ENCODE measurements around the gene DPF3.
"Not testable (repeated sequence)": the region's sequence is repeated elsewhere in the genome, so short reads cannot be mapped to it uniquely, and the experiment has no call there.

Gene DPF3

GRCh38 chr14:72878746-72879145 lies 15.2 kb downstream of the DPF3 start:
- no peaks in the 10 kb centered on the region for H3K9me3 ChIP-seq (ENCODE audit: control insufficient read depth, low read length)

DNA sequence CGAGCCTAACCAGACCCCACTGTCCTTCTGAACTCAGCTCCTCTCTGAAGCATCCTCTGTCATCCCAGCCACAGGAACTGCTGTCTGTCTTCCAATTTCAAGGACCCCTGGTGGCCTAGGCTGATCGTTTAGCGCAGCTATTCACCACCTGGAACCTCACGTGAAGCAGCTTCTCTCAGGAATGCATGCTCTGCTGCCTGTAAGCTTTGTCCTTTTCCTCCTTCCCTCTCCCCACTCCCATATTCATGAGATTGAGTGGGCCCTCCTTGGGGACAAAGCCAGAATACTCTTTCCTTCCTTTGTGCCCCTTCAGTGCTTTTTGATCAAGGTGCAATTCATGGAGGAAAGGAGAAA lies 17.2 kb downstream of the DPF3 start:
- Histone ChIP-seq H3K4me3 (ENCODE audit: low read length) (no peak overlapping the region), H3K9ac (ENCODE audit: low read length) (no peak overlapping the region), H3K4me1 (ENCODE audit: control insufficient read depth, insufficient read depth, low read length) (no peaks in the 10 kb centered on the region), H3K27me3 (replicated peaks; ENCODE audit: control insufficient read depth, insufficient read depth, low read length) (no peaks in the 10 kb centered on the region), H3K36me3 (ENCODE audit: control insufficient read depth, insufficient read depth, low read length, severe bottlenecking) (no peaks in the 10 kb centered on the region), H3K9me3 (ENCODE audit: control insufficient read depth, low read length) (no peaks in the 10 kb centered on the region)
- no peak for DNase-seq (ENCODE audit: low read depth)

More at GRCh38 chr14:72878746-72879145, 15.2 kb downstream of the DPF3 start:
- Histone ChIP-seq H3K27me3 (replicated peaks; ENCODE audit: control insufficient read depth, insufficient read depth, low read length) (no peaks in the 10 kb centered on the region), H3K36me3 (ENCODE audit: control insufficient read depth, insufficient read depth, low read length, severe bottlenecking) (no peaks in the 10 kb centered on the region), H3K4me3 (ENCODE audit: low read length) (no peak overlapping the region), H3K4me1 (ENCODE audit: control insufficient read depth, insufficient read depth, low read length) (no peaks in the 10 kb centered on the region), H3K9ac (ENCODE audit: low read length) (no peak overlapping the region)
- no peak for DNase-seq (ENCODE audit: low read depth)

- DNase-seq (ENCODE audit: low read depth) = no peak
- Histone ChIP-seq H3K4me1 (ENCODE audit: control insufficient read depth, insufficient read depth, low read length) (no peaks in the 10 kb centered on the region), H3K9me3 (ENCODE audit: control insufficient read depth, low read length) (no peaks in the 10 kb centered on the region), H3K27me3 (replicated peaks; ENCODE audit: control insufficient read depth, insufficient read depth, low read length) (no peaks in the 10 kb centered on the region), H3K4me3 (ENCODE audit: low read length) (no peak overlapping the region), H3K9ac (ENCODE audit: low read length) (no peak overlapping the region), H3K36me3 (ENCODE audit: control insufficient read depth, insufficient read depth, low read length, severe bottlenecking) (no peaks in the 10 kb centered on the region)
Measured at GRCh38 chr14:72876005-72876709, 17.7 kb downstream of the DPF3 start.

- H3K9me3 ChIP-seq (ENCODE audit: control insufficient read depth, low read length); DNase-seq (ENCODE audit: low read depth); H3K4me1 ChIP-seq (ENCODE audit: control insufficient read depth, insufficient read depth, low read length); H3K36me3 ChIP-seq (ENCODE audit: control insufficient read depth, insufficient read depth, low read length, severe bottlenecking); H3K4me3 ChIP-seq (ENCODE audit: low read length); H3K27me3 ChIP-seq (replicated peaks; ENCODE audit: control insufficient read depth, insufficient read depth, low read length); H3K9ac ChIP-seq (ENCODE audit: low read length): not testable (repeated sequence)
Measured at GRCh38 chr14:72870878-72871277, 23.0 kb downstream of the DPF3 start.

DNA sequence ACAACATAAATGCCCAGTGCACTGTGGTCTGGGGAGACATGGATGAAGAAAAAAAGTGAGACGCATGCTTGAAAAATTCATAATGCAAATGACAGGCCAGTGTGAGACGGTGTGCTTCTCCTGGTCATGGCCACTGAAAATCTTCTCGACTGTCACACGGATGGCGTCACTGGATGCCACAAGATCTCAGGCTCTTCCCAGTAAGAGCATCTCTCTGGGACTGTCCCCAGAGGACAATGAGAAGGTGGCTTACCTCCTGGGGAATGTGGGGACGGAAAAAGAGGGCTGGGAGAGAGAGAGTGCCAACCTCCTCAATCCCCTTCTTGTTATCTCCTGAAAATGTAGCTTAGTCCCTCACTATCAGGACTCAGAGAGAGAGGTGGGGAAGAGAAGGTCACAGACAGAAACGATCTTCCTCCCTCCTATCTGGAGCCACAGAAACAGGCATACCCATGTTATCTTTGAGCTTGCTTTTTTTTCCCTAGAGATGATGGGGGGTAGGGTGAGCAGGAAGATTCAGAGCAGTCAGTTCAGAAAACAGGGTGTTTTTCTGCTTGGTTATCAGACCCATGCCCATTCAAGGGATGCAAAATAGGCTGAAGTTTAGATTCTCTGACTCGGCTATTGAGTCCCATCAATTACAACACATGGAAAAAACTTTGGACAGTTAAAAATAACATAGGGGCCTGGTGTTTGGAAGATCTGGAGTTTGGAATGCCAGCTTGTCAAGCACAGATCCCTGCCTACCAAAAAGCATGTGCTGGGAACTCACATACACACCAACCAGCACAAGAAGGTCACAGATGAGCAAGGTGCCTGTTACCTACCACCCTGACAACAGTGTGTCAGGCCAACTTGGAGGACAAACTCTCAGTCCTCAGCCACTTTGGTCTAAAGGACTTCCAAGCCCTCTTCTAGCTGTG lies 24.2 kb downstream of the DPF3 start:
- no peak for DNase-seq (ENCODE audit: low read depth)
- no peak overlapping the region for H3K9ac ChIP-seq (ENCODE audit: low read length)
- H3K36me3 ChIP-seq (ENCODE audit: control insufficient read depth, insufficient read depth, low read length, severe bottlenecking) = no peaks in the 10 kb centered on the region
- no peaks in the 10 kb centered on the region for H3K9me3 ChIP-seq (ENCODE audit: control insufficient read depth, low read length)
- no peaks in the 10 kb centered on the region for H3K27me3 ChIP-seq (replicated peaks; ENCODE audit: control insufficient read depth, insufficient read depth, low read length)
- no peak overlapping the region for H3K4me3 ChIP-seq (ENCODE audit: low read length)
- no peaks in the 10 kb centered on the region for H3K4me1 ChIP-seq (ENCODE audit: control insufficient read depth, insufficient read depth, low read length)

- H3K27me3 ChIP-seq (replicated peaks; ENCODE audit: control insufficient read depth, insufficient read depth, low read length) = no peaks in the 10 kb centered on the region
- H3K4me3 ChIP-seq (ENCODE audit: low read length) = no peak overlapping the region
- H3K9ac ChIP-seq (ENCODE audit: low read length) = no peak overlapping the region
- no peaks in the 10 kb centered on the region for H3K4me1 ChIP-seq (ENCODE audit: control insufficient read depth, insufficient read depth, low read length)
- no peaks in the 10 kb centered on the region for H3K9me3 ChIP-seq (ENCODE audit: control insufficient read depth, low read length)
- H3K36me3 ChIP-seq (ENCODE audit: control insufficient read depth, insufficient read depth, low read length, severe bottlenecking) = no peaks in the 10 kb centered on the region
- no peak for DNase-seq (ENCODE audit: low read depth)
Measured at GRCh38 chr14:72868500-72868899, 25.4 kb downstream of the DPF3 start.

- no peaks in the 10 kb centered on the region for H3K36me3 ChIP-seq (ENCODE audit: control insufficient read depth, insufficient read depth, low read length, severe bottlenecking)
- no peaks in the 10 kb centered on the region for H3K27me3 ChIP-seq (replicated peaks; ENCODE audit: control insufficient read depth, insufficient read depth, low read length)
- H3K9ac ChIP-seq (ENCODE audit: low read length) = no peak overlapping the region
- H3K4me3 ChIP-seq (ENCODE audit: low read length) = no peak overlapping the region
- DNase-seq (ENCODE audit: low read depth) = no peak
- no peaks in the 10 kb centered on the region for H3K4me1 ChIP-seq (ENCODE audit: control insufficient read depth, insufficient read depth, low read length)
- H3K9me3 ChIP-seq (ENCODE audit: control insufficient read depth, low read length) = no peaks in the 10 kb centered on the region
Measured at GRCh38 chr14:72864712-72865365, 29.1 kb downstream of the DPF3 start.

- no peaks in the 10 kb centered on the region for H3K27me3 ChIP-seq (replicated peaks; ENCODE audit: control insufficient read depth, insufficient read depth, low read length)
- no peaks in the 10 kb centered on the region for H3K9me3 ChIP-seq (ENCODE audit: control insufficient read depth, low read length)
- H3K4me1 ChIP-seq (ENCODE audit: control insufficient read depth, insufficient read depth, low read length) = no peaks in the 10 kb centered on the region
- no peak overlapping the region for H3K9ac ChIP-seq (ENCODE audit: low read length)
- no peak for DNase-seq (ENCODE audit: low read depth)
- no peaks in the 10 kb centered on the region for H3K36me3 ChIP-seq (ENCODE audit: control insufficient read depth, insufficient read depth, low read length, severe bottlenecking)
- H3K4me3 ChIP-seq (ENCODE audit: low read length) = no peak overlapping the region
Measured at GRCh38 chr14:72863216-72864006, 30.5 kb downstream of the DPF3 start.

- Histone ChIP-seq H3K36me3 (ENCODE audit: control insufficient read depth, insufficient read depth, low read length, severe bottlenecking) (no peaks in the 10 kb centered on the region), H3K27me3 (replicated peaks; ENCODE audit: control insufficient read depth, insufficient read depth, low read length) (no peaks in the 10 kb centered on the region), H3K9me3 (ENCODE audit: control insufficient read depth, low read length) (no peaks in the 10 kb centered on the region), H3K9ac (ENCODE audit: low read length) (no peak overlapping the region), H3K4me1 (ENCODE audit: control insufficient read depth, insufficient read depth, low read length) (peaks cover 3% of the 10 kb centered on the region), H3K4me3 (ENCODE audit: low read length) (no peak overlapping the region)
- DNase-seq (ENCODE audit: low read depth) = no peak
Measured at GRCh38 chr14:72856530-72857266, 37.2 kb downstream of the DPF3 start.

GRCh38 chr14:72855913-72856312 lies 38.0 kb downstream of the DPF3 start:
- Histone ChIP-seq H3K4me3 (ENCODE audit: low read length) (no peak overlapping the region), H3K9ac (ENCODE audit: low read length) (no peak overlapping the region), H3K27me3 (replicated peaks; ENCODE audit: control insufficient read depth, insufficient read depth, low read length) (no peaks in the 10 kb centered on the region), H3K9me3 (ENCODE audit: control insufficient read depth, low read length) (no peaks in the 10 kb centered on the region), H3K36me3 (ENCODE audit: control insufficient read depth, insufficient read depth, low read length, severe bottlenecking) (no peaks in the 10 kb centered on the region), H3K4me1 (ENCODE audit: control insufficient read depth, insufficient read depth, low read length) (peaks cover 3% of the 10 kb centered on the region)
- peak; percentile 81 for DNase-seq (ENCODE audit: low read depth)
